Measurements from ENCODE around the gene ANKFN1.

The ANKFN1 gene

DNA sequence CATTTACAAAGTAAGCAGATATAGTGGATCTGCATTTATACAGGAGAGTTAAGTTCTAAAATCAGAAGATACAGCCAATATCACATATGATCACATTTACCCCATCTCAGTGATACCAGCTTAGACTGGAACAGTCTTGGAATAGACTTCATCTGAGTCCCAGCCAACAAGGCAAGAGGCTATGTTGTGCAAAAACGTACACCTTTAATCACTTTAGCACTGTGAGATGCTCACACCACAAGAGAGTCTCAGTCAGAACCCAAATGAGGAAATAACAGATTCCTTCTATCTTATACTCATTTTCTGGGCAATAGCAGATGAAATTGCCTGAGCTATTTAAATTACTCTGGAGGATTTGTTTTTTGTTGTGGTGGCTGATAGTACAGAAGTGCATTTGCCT is 145.6 kb downstream of the ANKFN1 start:
- H3F3A ChIP-seq (ENCODE audit: low read depth): peaks cover 17% of the 10 kb centered on the region
- no peaks in the 10 kb centered on the region for H4K20me1 ChIP-seq (ENCODE audit: insufficient read depth, low read length, poor library complexity, severe bottlenecking)
- no peaks in the 10 kb centered on the region for H3K27me3 ChIP-seq (ENCODE audit: insufficient read depth, low read length, poor library complexity, severe bottlenecking)
- H3K9me3 ChIP-seq (ENCODE audit: insufficient read depth, low read depth, low read length): no peaks in the 10 kb centered on the region
- 0 out of 2 replicates have a peak overlapping the region, but pooled peaks have one; percentile 6 for H2AFZ ChIP-seq (ENCODE audit: low read length)
- TF ChIP-seq, protein P1, sequence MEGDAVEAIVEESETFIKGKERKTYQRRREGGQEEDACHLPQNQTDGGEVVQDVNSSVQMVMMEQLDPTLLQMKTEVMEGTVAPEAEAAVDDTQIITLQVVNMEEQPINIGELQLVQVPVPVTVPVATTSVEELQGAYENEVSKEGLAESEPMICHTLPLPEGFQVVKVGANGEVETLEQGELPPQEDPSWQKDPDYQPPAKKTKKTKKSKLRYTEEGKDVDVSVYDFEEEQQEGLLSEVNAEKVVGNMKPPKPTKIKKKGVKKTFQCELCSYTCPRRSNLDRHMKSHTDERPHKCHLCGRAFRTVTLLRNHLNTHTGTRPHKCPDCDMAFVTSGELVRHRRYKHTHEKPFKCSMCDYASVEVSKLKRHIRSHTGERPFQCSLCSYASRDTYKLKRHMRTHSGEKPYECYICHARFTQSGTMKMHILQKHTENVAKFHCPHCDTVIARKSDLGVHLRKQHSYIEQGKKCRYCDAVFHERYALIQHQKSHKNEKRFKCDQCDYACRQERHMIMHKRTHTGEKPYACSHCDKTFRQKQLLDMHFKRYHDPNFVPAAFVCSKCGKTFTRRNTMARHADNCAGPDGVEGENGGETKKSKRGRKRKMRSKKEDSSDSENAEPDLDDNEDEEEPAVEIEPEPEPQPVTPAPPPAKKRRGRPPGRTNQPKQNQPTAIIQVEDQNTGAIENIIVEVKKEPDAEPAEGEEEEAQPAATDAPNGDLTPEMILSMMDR (conservative IDR thresholded peaks at IDR 0.05; ENCODE audit: low read length): no peak
- TF ChIP-seq EZH2phosphoT487 (IDR thresholded peaks at IDR 0.05; ENCODE audit: borderline replicate concordance): no peak
- no peaks in the 10 kb centered on the region for H3K79me2 ChIP-seq (ENCODE audit: insufficient read depth, low read length)
- H3K4me2 ChIP-seq (ENCODE audit: low read depth, low read length, poor library complexity, severe bottlenecking): peak overlapping the region; percentile 85
- H3K36me3 ChIP-seq (ENCODE audit: insufficient read depth, low read length): no peaks in the 10 kb centered on the region
- peak overlapping the region; percentile 69 for H3K4me3 ChIP-seq (ENCODE audit: low read length, poor library complexity, severe bottlenecking)
- peak overlapping the region; percentile 88 for H3K9ac ChIP-seq (ENCODE audit: low read depth, low read length, poor library complexity, severe bottlenecking)
- H3K4me1 ChIP-seq (ENCODE audit: insufficient read depth, low read length, poor library complexity, severe bottlenecking): peaks cover 80% of the 10 kb centered on the region
- H3K9me2 ChIP-seq (replicated peaks; ENCODE audit: low read depth, low read length): no peaks in the 10 kb centered on the region

DNA sequence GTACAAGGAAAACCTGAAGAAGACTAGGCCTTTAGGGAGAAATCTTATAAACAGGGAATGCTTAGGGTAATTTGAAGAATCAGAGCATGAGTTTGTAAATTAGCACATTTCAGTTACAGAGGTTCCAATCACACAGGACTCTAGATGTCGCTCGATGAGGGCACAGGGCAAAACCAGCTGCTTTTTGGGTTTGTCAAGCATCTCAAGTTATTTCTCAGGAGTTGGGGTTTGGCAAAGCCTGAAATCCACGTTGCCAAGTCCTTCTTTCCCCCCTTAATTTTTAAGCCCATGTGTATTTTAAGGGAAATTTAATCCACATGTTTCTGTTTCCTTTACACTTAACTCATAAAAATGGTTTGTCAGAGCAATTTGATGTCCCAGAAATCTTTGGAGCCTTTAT is 146.9 kb downstream of the ANKFN1 start:
- H3K9me3 ChIP-seq (ENCODE audit: insufficient read depth, low read depth, low read length): no peaks in the 10 kb centered on the region
- H3K79me2 ChIP-seq (ENCODE audit: insufficient read depth, low read length): no peaks in the 10 kb centered on the region
- H4K20me1 ChIP-seq (ENCODE audit: insufficient read depth, low read length, poor library complexity, severe bottlenecking): no peaks in the 10 kb centered on the region
- H3K4me3 ChIP-seq (ENCODE audit: low read length, poor library complexity, severe bottlenecking): no peak overlapping the region
- H2AFZ ChIP-seq (ENCODE audit: low read length): peak overlapping the region; percentile 11; the same call in 1 of the 2 replicates
- no peaks in the 10 kb centered on the region for H3K36me3 ChIP-seq (ENCODE audit: insufficient read depth, low read length)
- TF ChIP-seq, protein P1 (conservative IDR thresholded peaks at IDR 0.05; ENCODE audit: low read length): no peak
- no peak for TF ChIP-seq EZH2phosphoT487 (IDR thresholded peaks at IDR 0.05; ENCODE audit: borderline replicate concordance)
- peak overlapping the region; percentile 31 for H3K4me2 ChIP-seq (ENCODE audit: low read depth, low read length, poor library complexity, severe bottlenecking)
- no peaks in the 10 kb centered on the region for H3K9me2 ChIP-seq (replicated peaks; ENCODE audit: low read depth, low read length)
- H3K27me3 ChIP-seq (ENCODE audit: insufficient read depth, low read length, poor library complexity, severe bottlenecking): no peaks in the 10 kb centered on the region
- peaks cover 67% of the 10 kb centered on the region for H3K4me1 ChIP-seq (ENCODE audit: insufficient read depth, low read length, poor library complexity, severe bottlenecking)
- peak overlapping the region; percentile 41 for H3K9ac ChIP-seq (ENCODE audit: low read depth, low read length, poor library complexity, severe bottlenecking)
- H3F3A ChIP-seq (ENCODE audit: low read depth): peaks cover 17% of the 10 kb centered on the region

DNA sequence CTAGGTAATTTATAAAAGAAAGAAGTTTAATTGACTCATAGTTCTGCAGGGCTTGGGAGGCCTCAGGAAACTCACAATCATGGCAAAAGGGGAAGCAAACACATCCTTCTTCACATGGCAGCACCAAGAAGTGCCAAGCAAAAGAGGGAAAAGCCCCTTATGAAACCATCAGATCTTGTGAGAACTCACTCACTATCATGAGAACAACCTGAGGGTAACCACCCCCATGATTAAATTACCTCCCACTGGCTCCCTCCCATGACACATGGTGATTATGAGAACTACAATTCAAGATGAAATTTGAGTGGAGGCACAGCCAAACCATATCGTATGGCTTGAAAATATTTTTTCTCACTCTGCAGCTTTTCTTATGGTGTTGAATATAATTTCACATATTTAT is 151.7 kb downstream of the ANKFN1 start:
- Histone ChIP-seq H3K9ac (ENCODE audit: low read depth, low read length, poor library complexity, severe bottlenecking) (no peak overlapping the region), H3K4me3 (ENCODE audit: low read length, poor library complexity, severe bottlenecking) (no peak overlapping the region), H3K4me1 (ENCODE audit: insufficient read depth, low read length, poor library complexity, severe bottlenecking) (peaks cover 22% of the 10 kb centered on the region), H3K79me2 (ENCODE audit: insufficient read depth, low read length) (no peaks in the 10 kb centered on the region), H3K9me2 (replicated peaks; ENCODE audit: low read depth, low read length) (no peaks in the 10 kb centered on the region), H3K27me3 (ENCODE audit: insufficient read depth, low read length, poor library complexity, severe bottlenecking) (no peaks in the 10 kb centered on the region), H3K36me3 (ENCODE audit: insufficient read depth, low read length) (no peaks in the 10 kb centered on the region), H2AFZ (ENCODE audit: low read length) (no peak overlapping the region), H4K20me1 (ENCODE audit: insufficient read depth, low read length, poor library complexity, severe bottlenecking) (no peaks in the 10 kb centered on the region), H3K9me3 (ENCODE audit: insufficient read depth, low read depth, low read length) (no peaks in the 10 kb centered on the region), H3K4me2 (ENCODE audit: low read depth, low read length, poor library complexity, severe bottlenecking) (no peak overlapping the region), H3F3A (ENCODE audit: low read depth) (no peaks in the 10 kb centered on the region)
- TF ChIP-seq, protein P1 (conservative IDR thresholded peaks at IDR 0.05; ENCODE audit: low read length): peak; percentile 58
- TF ChIP-seq EZH2phosphoT487 (IDR thresholded peaks at IDR 0.05; ENCODE audit: borderline replicate concordance): no peak

Data from Loucy (cell line).